HUES48 (cell line): ENCODE results near the gene TCP11L2.
A peak's percentile ranks its signal among the peaks of the same experiment; 100 is the strongest.

Source experiments
- H3K27ac ChIP-seq: one replicate; pipeline ENCODE4 v1.7.0; 2013; ENCODE audit warnings: low read depth, low read length, inconsistent platforms
- H3K27me3 ChIP-seq: 2 replicates; pipeline ENCODE4 v1.6.1; 2013; ENCODE audit warnings: mild to moderate bottlenecking, low read length; ENCODE audit not compliant: control insufficient read depth, insufficient read depth
- H3K36me3 ChIP-seq: 2 replicates; pipeline ENCODE4 v1.6.1; 2013; ENCODE audit warnings: low read length; ENCODE audit not compliant: control insufficient read depth, insufficient read depth
- H3K4me1 ChIP-seq: 2 replicates; pipeline ENCODE4 v1.6.1; 2013; ENCODE audit warnings: mild to moderate bottlenecking, low read length; ENCODE audit not compliant: control insufficient read depth, insufficient read depth
- H3K4me3 ChIP-seq: 2 replicates; pipeline ENCODE4 v1.5.1; 2013; ENCODE audit warnings: mild to moderate bottlenecking, low read depth, low read length
- H3K9ac ChIP-seq: 2 replicates; pipeline ENCODE4 v1.6.1; 2013; ENCODE audit warnings: mild to moderate bottlenecking, low read depth, low read length, moderate library complexity
- H3K9me3 ChIP-seq: 2 replicates; pipeline ENCODE4 v1.6.1; 2013; ENCODE audit warnings: low read length; ENCODE audit not compliant: control insufficient read depth, insufficient read depth

Gene TCP11L2

DNA sequence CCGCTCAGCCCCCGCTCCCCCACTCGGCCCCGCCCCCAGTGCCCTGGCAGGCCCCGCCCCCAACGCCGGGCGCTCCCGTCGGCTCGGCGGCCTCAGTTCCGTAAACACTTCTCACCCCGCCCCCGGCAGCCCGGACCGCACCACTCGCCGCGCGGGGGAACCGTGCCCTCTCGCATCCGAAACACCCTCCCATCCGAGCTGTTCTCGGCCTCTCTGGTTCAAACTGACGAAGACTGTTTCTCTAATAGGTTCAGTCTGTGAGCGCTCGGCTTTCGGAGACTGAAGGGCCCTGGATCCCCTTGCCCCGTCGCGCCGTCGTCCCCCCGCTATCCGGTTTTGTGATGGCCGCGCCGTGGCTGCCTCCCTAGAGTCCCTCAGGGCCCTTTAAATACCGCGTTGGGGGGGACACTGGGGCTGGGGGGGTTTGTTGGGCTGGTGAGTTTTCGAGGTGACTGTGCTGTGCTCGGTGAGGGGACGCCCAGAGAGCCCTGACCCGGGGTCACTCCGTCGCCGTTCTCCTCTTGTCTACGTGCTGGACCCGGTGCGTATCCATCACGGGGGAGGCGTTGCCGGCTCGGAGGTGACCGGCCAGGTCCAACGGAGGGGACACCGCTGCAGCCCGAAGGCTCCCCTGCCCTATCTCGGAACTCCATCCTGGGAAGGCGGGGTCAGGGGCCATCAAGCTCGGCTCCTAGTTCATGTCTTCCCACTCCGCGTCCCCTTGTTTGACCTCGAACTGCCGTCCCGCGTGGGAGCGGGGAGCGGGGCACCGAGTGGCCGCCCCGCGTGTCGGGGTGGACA, at the start of gene TCP11L2:
TSS of gene TCP11L2 (plus strand) at position 333 of the 801 bp plus-strand sequence. CDS start 8,343 bp downstream, outside the sequence.
- Histone ChIP-seq H3K4me3 (peak within 1 kb of the TSS; percentile 92), H3K9me3 (no peaks in the 10 kb centered on the region), H3K27me3 (no peaks in the 10 kb centered on the region), H3K4me1 (peaks cover 20% of the 10 kb centered on the region), H3K27ac (peak within 1 kb of the TSS; percentile 98), H3K36me3 (no peaks in the 10 kb centered on the region), H3K9ac (peak within 1 kb of the TSS; percentile 100)

DNA sequence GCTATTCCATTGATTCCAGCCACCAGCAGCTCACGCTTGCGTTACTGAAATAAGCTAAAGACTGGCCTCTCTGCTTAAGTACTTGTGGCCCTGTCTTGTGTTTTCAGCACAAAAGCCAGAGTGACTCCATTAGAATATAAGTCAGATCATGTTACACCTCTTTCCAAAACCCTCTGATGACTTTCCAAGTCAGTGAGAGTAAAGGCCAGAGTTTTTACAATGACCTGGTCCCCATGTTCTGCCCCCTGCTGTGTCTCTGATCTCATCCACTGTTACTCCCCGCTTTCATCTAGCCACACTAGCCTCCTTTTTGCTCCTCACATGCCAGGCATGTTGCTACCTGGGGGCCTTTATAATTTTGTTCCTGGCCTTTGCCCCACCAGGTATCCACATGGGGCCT, 47.8 kb upstream of the TCP11L2 start:
- Histone ChIP-seq H3K9me3 (no peaks in the 10 kb centered on the region), H3K4me3 (peak overlapping the region; percentile 32; the same call in 1 of the 2 replicates), H3K27ac (peak overlapping the region; percentile 53), H3K36me3 (no peaks in the 10 kb centered on the region), H3K9ac (no peak overlapping the region), H3K4me1 (peaks cover 15% of the 10 kb centered on the region), H3K27me3 (no peaks in the 10 kb centered on the region)

DNA sequence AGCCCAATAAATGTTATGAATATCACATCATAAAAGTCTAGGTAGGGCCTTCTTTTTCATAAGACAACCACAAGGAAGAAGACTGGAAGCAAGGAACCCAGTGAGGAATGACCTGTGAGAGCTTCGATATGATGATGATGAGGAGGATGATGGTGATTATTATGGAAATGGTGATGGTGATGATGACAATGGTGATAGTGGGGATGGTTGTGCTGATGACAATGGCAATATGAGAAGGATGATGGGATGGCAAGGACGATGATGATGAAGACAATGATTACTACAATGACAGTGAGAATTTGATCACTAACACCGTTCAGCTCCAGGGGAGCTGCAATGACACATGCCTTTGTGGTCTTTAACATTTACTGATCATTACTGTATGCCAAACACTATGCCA, 47.0 kb upstream of the TCP11L2 start:
- Histone ChIP-seq H3K27me3 (no peaks in the 10 kb centered on the region), H3K36me3 (no peaks in the 10 kb centered on the region), H3K4me3 (no peak overlapping the region), H3K9ac (no peak overlapping the region), H3K27ac (no peak overlapping the region), H3K4me1 (peaks cover 15% of the 10 kb centered on the region), H3K9me3 (no peaks in the 10 kb centered on the region)

DNA sequence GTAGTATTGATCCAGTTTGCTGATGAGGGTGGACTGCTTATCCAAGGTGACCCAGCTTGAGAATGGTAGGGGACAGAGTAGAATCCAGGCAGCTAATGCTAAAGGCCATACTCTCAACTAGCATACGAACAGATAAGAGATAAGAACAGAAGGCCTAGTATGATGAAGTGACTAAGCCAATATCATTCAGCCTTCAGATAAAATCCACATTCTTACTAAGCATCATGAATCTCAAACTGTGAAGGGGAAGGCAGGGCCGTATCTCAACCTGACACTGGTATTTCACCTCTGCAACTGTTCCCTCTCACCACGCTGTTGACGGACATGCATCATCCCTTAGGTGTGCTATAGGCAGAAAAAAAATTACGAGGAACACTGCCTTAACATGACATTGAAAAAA, 46.6 kb upstream of the TCP11L2 start:
- Histone ChIP-seq H3K9ac (no peak overlapping the region), H3K27ac (no peak overlapping the region), H3K27me3 (no peaks in the 10 kb centered on the region), H3K4me1 (peaks cover 15% of the 10 kb centered on the region), H3K4me3 (no peak overlapping the region), H3K36me3 (no peaks in the 10 kb centered on the region), H3K9me3 (no peaks in the 10 kb centered on the region)

DNA sequence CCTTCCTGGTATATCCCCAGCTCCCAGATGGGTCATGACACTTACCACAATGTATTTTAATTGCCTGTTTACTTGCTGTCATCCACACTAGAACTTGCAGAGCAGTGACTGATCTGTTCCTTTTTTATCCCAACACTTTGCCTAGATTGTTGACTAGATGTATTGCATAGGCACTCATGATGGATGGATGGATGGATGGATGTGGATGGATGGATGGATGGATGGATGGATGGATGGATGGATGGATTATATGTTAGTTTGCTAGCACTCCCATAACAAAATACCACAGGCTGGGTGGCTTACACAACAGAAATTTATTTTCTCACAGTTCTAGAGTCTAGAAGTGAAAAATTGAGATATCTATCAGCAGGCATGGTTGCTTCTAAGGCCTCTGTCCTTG, 46.0 kb upstream of the TCP11L2 start:
- no peak overlapping the region for H3K27ac ChIP-seq
- no peaks in the 10 kb centered on the region for H3K27me3 ChIP-seq
- H3K36me3 ChIP-seq, result no peaks in the 10 kb centered on the region
- peaks cover 15% of the 10 kb centered on the region for H3K4me1 ChIP-seq
- no peaks in the 10 kb centered on the region for H3K9me3 ChIP-seq
- H3K4me3 ChIP-seq, result no peak overlapping the region
- no peak overlapping the region for H3K9ac ChIP-seq

DNA sequence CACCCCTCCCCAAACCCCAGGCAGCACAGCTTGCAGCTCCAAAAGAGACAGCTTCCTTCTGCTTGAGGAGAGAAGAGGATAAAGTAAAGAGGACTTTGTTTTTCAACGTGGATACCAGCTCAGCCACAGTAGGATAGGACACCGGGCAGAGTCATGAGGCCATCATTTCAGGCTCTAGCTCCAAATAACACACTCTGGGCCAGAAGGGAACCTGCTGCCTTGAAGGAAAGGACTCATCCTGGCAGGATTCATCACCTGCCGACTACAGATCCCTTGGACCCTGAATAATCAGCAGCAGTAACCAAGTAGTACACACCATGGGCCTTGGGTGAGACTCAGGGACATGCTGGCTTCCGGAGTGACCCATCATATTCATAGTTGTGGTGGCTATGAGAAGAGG, 44.3 kb upstream of the TCP11L2 start:
- H3K36me3 ChIP-seq, result no peaks in the 10 kb centered on the region
- no peak overlapping the region for H3K4me3 ChIP-seq
- no peak overlapping the region for H3K27ac ChIP-seq
- no peak overlapping the region for H3K9ac ChIP-seq
- no peaks in the 10 kb centered on the region for H3K9me3 ChIP-seq
- H3K4me1 ChIP-seq, result peaks cover 15% of the 10 kb centered on the region
- H3K27me3 ChIP-seq, result no peaks in the 10 kb centered on the region

DNA sequence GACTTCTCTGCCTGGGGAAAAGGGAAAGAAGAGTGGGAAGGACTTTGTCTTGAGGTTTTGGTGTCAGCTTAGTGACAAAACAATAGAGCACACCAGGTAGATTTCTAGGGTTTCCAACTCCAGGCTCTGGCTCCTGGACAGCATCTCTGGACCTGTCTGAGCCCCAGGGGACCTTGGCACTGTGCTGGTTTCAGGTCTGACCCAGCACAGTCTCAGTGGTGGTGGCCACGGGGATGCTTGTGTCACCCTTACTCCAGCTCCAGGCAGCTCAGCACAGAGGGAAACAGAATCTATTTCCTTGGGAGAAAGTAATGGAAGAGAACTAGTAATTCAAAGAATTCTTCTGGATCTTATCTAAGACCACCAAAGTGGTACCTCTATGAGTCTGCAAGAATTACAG, 43.6 kb upstream of the TCP11L2 start:
- Histone ChIP-seq H3K36me3 (no peaks in the 10 kb centered on the region), H3K4me3 (no peak overlapping the region), H3K27me3 (no peaks in the 10 kb centered on the region), H3K9ac (no peak overlapping the region), H3K9me3 (no peaks in the 10 kb centered on the region), H3K4me1 (peaks cover 12% of the 10 kb centered on the region), H3K27ac (no peak overlapping the region)

DNA sequence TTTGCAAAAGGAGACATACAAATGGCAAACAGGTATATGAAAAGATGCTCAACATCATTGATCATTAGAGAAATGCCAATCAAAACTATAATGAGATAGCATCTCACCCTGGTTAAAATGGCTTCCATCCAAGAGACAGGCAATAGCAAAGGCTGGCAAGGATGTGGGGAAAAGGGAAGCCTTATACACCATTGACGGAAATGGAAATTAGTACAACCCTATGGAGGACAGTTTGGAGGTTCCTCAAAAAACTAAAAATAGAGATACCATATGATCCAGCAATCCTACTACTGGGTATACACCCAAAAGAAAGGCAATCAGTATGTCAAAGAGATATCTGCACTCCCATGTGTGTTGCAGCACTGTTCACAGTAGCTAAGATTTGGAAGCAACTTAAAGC, 37.4 kb upstream of the TCP11L2 start:
- no peak overlapping the region for H3K27ac ChIP-seq
- H3K27me3 ChIP-seq, result no peaks in the 10 kb centered on the region
- H3K9ac ChIP-seq, result no peak overlapping the region
- no peaks in the 10 kb centered on the region for H3K9me3 ChIP-seq
- H3K4me1 ChIP-seq, result no peaks in the 10 kb centered on the region
- H3K4me3 ChIP-seq, result no peak overlapping the region
- no peaks in the 10 kb centered on the region for H3K36me3 ChIP-seq

DNA sequence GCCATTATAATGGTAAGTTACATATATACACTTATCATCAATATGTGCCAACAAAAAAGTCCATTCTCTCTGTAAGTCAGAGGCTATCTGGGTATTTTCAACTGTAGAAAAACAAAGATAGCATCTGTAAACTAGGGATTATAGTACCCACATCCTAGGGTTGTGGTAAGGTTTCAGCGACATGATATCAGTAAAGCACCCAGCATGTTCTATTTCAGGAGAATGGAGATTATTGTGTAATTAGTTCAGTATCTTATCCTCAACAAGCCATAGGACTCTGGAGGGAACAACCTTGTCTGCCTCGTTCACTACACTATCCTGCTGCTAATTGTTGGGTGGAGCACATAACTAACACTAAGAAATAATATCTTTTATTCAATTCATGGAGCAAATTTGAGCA, 35.0 kb upstream of the TCP11L2 start:
- Histone ChIP-seq H3K27ac (no peak overlapping the region), H3K36me3 (no peaks in the 10 kb centered on the region), H3K27me3 (no peaks in the 10 kb centered on the region), H3K9ac (no peak overlapping the region), H3K9me3 (no peaks in the 10 kb centered on the region), H3K4me1 (no peaks in the 10 kb centered on the region), H3K4me3 (no peak overlapping the region)

DNA sequence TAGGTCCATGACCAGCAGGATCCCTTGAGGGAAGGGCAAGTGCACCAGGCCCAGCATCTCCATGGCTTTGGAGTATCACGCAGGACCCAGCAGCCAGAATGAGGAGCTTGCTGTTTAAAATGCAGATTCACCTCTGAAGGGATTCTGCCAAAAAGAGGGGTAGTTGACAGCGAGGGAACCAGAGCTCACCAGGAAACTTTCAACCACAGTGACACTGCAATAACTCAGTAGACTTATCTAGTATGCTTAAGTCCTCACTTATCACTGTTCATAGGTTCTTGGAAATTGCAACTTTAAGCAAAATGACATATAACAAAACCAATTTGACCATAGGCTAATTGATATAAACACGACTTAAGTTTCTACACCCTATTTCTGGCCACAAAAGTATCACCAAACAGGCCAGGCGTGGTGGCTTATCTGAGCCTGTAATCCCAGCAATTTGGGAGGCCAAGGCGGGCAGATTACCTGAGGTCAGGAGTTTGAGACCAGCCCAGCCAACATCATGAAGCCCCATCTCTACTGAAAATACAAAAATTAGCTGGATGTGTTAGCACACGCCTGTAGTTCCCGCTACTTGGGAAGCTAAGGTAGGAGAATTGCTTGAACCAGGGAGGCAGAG, 33.3 kb upstream of the TCP11L2 start:
- Histone ChIP-seq H3K27me3 (no peaks in the 10 kb centered on the region), H3K4me3 (no peak overlapping the region), H3K36me3 (no peaks in the 10 kb centered on the region), H3K9me3 (no peaks in the 10 kb centered on the region), H3K27ac (no peak overlapping the region), H3K9ac (no peak overlapping the region), H3K4me1 (no peaks in the 10 kb centered on the region)
